GM19238 (cell line): ENCODE data around the gene ANKMY2.
A peak's percentile ranks its signal among the peaks of the same experiment; 100 is the strongest.

Source experiments
- DNase-seq: peaks from one replicate; pipeline ENCODE4 v3.0.0; 2011; ENCODE audit warnings: low spot score; ENCODE audit not compliant: insufficient read length

ANKMY2 gene

GRCh38 chr7:16583834-16584233 is 61.7 kb downstream of the ANKMY2 start:
- no peak for DNase-seq

GRCh38 chr7:16581286-16581685 is 64.3 kb downstream of the ANKMY2 start:
- DNase-seq: no peak

- DNase-seq: no peak
Measured at GRCh38 chr7:16579216-16579615, 66.3 kb downstream of the ANKMY2 start.

- DNase-seq: no peak
Measured at GRCh38 chr7:16571941-16572340, 73.6 kb downstream of the ANKMY2 start.

GRCh38 chr7:16564909-16565426 is 80.6 kb downstream of the ANKMY2 start:
- peak; percentile 24 for DNase-seq

- DNase-seq: no peak
Measured at GRCh38 chr7:16564023-16564380, 81.6 kb downstream of the ANKMY2 start.

- no peak for DNase-seq
Measured at GRCh38 chr7:16563281-16564022, 82.1 kb downstream of the ANKMY2 start.

- DNase-seq: no peak
Measured at GRCh38 chr7:16562456-16563220, 82.9 kb downstream of the ANKMY2 start.

- DNase-seq: no peak
Measured at GRCh38 chr7:16561943-16562342, 83.6 kb downstream of the ANKMY2 start.

GRCh38 chr7:16559497-16560179 is 85.9 kb downstream of the ANKMY2 start:
- no peak for DNase-seq

- no peak for DNase-seq
Measured at GRCh38 chr7:16558761-16559302, 86.7 kb downstream of the ANKMY2 start.

- no peak for DNase-seq
Measured at GRCh38 chr7:16556359-16556758, 89.2 kb downstream of the ANKMY2 start.

GRCh38 chr7:16554518-16555236 is 90.9 kb downstream of the ANKMY2 start:
- no peak for DNase-seq

- DNase-seq: no peak
Measured at GRCh38 chr7:16550671-16551070, 94.9 kb downstream of the ANKMY2 start.
